ENCODE measurements around the gene NRIP3. TPM values are rescaled to one million over a fixed set of nuclear protein-coding genes. Genes with fewer than 3 reads are reported as not detected.

NRIP3 gene
- polyA plus RNA-seq, 3 donors: 0.28 to 4.8 (median 1.0) TPM

DNA sequence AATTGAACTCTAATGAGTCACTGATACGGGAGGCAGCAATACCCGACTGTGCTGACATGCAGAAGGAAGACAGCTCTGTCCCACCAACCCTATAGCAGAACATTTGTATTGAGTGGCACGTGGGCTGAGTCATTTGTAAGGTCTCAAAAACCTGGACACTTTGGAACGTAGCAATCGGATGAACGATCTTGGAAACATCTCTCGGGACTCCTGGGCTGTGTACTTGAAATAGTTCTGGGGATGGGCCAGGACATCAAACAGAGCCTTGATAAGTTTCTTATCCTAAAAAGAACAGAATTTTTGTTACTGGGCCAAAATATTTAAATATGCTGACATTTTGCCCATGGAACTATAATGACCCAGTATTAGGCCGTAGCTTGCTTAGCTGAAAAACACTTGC, 17.1 kb upstream of the NRIP3 start:
- H3K27ac ChIP-seq (ENCODE audit: low read depth in 1 of 2, low read length in 2 of 2): no peak overlapping the region
- Mint-ChIP-seq H3K27ac (no peak overlapping the region), H3K36me3 (no peaks in the 10 kb centered on the region), H3K4me1 (peaks cover 24% of the 10 kb centered on the region), H3K27me3 (ENCODE audit: low read depth in 3 of 3) (peaks cover 2 to 8% (median 3%) of the 10 kb centered on the region in 3 donors), H3K9me3 (peaks cover 0 to 3% (median 2%) of the 10 kb centered on the region in 7 donors), H3K4me3 (no peak overlapping the region)
- no peaks in the 10 kb centered on the region for H3K9me3 ChIP-seq (replicated peaks in 1 of 2; ENCODE audit: control insufficient read depth in 1 of 2, insufficient read depth in 1 of 2, low read length in 2 of 2)
- DNase-seq: no peak
- H3K4me2 ChIP-seq (replicated peaks; ENCODE audit: extremely low read depth, low read length, poor library complexity, severe bottlenecking): no peak overlapping the region
- H3K79me2 ChIP-seq (ENCODE audit: insufficient read depth, low read length): no peaks in the 10 kb centered on the region
- no peaks in the 10 kb centered on the region for H3K27me3 ChIP-seq (ENCODE audit: control insufficient read depth in 2 of 2, insufficient read depth in 2 of 2, low read length in 2 of 2)
- H3K9ac ChIP-seq (ENCODE audit: insufficient read depth, low read length, poor library complexity, severe bottlenecking): no peak overlapping the region
- intact Hi-C loops (cut with micrococcal nuclease): no loop called here
- H3K4me1 ChIP-seq (ENCODE audit: control insufficient read depth in 1 of 2, insufficient read depth in 2 of 2, low read length in 2 of 2): peaks cover 19 to 20% of the 10 kb centered on the region in 2 donors
- no peaks in the 10 kb centered on the region for H3K36me3 ChIP-seq (replicated peaks in 1 of 2; ENCODE audit: control insufficient read depth in 1 of 2, insufficient read depth in 2 of 2, low read length in 2 of 2)
- no peaks in the 10 kb centered on the region for H4K20me1 ChIP-seq (ENCODE audit: insufficient read depth, low read length)
- no peak overlapping the region for H2AFZ ChIP-seq (ENCODE audit: insufficient read depth, low read depth, low read length, poor library complexity, severe bottlenecking)
- TF ChIP-seq, protein P1, sequence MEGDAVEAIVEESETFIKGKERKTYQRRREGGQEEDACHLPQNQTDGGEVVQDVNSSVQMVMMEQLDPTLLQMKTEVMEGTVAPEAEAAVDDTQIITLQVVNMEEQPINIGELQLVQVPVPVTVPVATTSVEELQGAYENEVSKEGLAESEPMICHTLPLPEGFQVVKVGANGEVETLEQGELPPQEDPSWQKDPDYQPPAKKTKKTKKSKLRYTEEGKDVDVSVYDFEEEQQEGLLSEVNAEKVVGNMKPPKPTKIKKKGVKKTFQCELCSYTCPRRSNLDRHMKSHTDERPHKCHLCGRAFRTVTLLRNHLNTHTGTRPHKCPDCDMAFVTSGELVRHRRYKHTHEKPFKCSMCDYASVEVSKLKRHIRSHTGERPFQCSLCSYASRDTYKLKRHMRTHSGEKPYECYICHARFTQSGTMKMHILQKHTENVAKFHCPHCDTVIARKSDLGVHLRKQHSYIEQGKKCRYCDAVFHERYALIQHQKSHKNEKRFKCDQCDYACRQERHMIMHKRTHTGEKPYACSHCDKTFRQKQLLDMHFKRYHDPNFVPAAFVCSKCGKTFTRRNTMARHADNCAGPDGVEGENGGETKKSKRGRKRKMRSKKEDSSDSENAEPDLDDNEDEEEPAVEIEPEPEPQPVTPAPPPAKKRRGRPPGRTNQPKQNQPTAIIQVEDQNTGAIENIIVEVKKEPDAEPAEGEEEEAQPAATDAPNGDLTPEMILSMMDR (IDR thresholded peaks at IDR 0.05): no peak
- no peak overlapping the region for H3K4me3 ChIP-seq (replicated peaks in 1 of 3; ENCODE audit: low read depth in 2 of 3, low read length in 3 of 3)
- 100% methylated on average over 2 of the region's 8 CpGs for WGBS (ENCODE audit: insufficient coverage)

DNA sequence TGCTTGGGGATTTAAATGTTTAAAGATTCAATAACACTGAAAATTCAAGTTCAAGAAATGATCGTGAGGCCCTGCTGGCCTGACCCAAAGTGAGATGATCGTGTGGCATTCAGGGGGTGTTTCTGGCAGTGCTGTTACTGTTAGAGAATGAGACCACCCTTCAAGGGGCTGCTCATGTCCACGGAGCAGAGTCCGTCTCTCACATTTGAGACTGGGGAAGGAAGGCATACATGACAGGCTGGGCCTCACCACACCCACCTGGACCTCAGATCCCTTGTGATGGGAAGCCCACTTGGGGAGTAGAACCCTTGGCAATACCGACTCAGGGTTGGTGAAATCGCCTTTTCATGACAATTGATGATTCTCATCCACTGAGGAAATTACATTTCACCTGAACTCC, 16.1 kb upstream of the NRIP3 start:
- 95% methylated on average over 4 of the region's 6 CpGs for WGBS (ENCODE audit: insufficient coverage)
- H3K27ac ChIP-seq (ENCODE audit: low read depth in 1 of 2, low read length in 2 of 2): no peak overlapping the region
- H4K20me1 ChIP-seq (ENCODE audit: insufficient read depth, low read length): no peaks in the 10 kb centered on the region
- H3K4me1 ChIP-seq (ENCODE audit: control insufficient read depth in 1 of 2, insufficient read depth in 2 of 2, low read length in 2 of 2): peaks cover 19 to 20% of the 10 kb centered on the region in 2 donors
- intact Hi-C loops (cut with micrococcal nuclease): loop anchor here (5.0 to 10.0 kb wide), 3 partner anchors 45 to 117 kb away; partner anchors contain the start of gene TMEM9B (in 1 of the 2)
- TF ChIP-seq, protein P1 (IDR thresholded peaks at IDR 0.05): no peak
- Mint-ChIP-seq H3K27me3 (ENCODE audit: low read depth in 3 of 3) (peaks cover 0 to 8% (median 3%) of the 10 kb centered on the region in 3 donors), H3K4me3 (no peak overlapping the region), H3K4me1 (peaks cover 27% of the 10 kb centered on the region), H3K27ac (no peak overlapping the region), H3K36me3 (no peaks in the 10 kb centered on the region), H3K9me3 (peaks cover 0 to 4% (median 2%) of the 10 kb centered on the region in 7 donors)
- H3K27me3 ChIP-seq (ENCODE audit: control insufficient read depth in 2 of 2, insufficient read depth in 2 of 2, low read length in 2 of 2): no peaks in the 10 kb centered on the region
- H2AFZ ChIP-seq (ENCODE audit: insufficient read depth, low read depth, low read length, poor library complexity, severe bottlenecking): no peak overlapping the region
- H3K9ac ChIP-seq (ENCODE audit: insufficient read depth, low read length, poor library complexity, severe bottlenecking): no peak overlapping the region
- H3K79me2 ChIP-seq (ENCODE audit: insufficient read depth, low read length): no peaks in the 10 kb centered on the region
- no peak for DNase-seq
- no peaks in the 10 kb centered on the region for H3K36me3 ChIP-seq (replicated peaks in 1 of 2; ENCODE audit: control insufficient read depth in 1 of 2, insufficient read depth in 2 of 2, low read length in 2 of 2)
- H3K9me3 ChIP-seq (replicated peaks in 1 of 2; ENCODE audit: control insufficient read depth in 1 of 2, insufficient read depth in 1 of 2, low read length in 2 of 2): no peaks in the 10 kb centered on the region
- no peak overlapping the region for H3K4me3 ChIP-seq (replicated peaks in 1 of 3; ENCODE audit: low read depth in 2 of 3, low read length in 3 of 3)
- H3K4me2 ChIP-seq (replicated peaks; ENCODE audit: extremely low read depth, low read length, poor library complexity, severe bottlenecking): no peak overlapping the region

All from CD14-positive monocyte (primary cell).